Hematopoietic multipotent progenitor cell treated with erythropoietin and hydrocortisone succinate and interleukin-3 and kit ligand, for 15 days (in vitro differentiated cells): Measurements from ENCODE around the gene ADCY2.
A peak's percentile ranks its signal among the peaks of the same experiment; 100 is the strongest.

Experiments used
- DNase-seq: peaks from one replicate; pipeline ENCODE4 v3.0.0-alpha.2; 2015; ENCODE audit warnings: low spot score

The ADCY2 gene

GRCh38 chr5:7749626-7750025 is 353.7 kb downstream of the ADCY2 start:
- no peak for DNase-seq

- no peak for DNase-seq
Measured at GRCh38 chr5:7751874-7752273, 355.9 kb downstream of the ADCY2 start.

- DNase-seq, result no peak
Measured at GRCh38 chr5:7753181-7753580, 357.2 kb downstream of the ADCY2 start.

GRCh38 chr5:7753596-7753995 is 357.7 kb downstream of the ADCY2 start:
- no peak for DNase-seq

GRCh38 chr5:7754490-7754889 is 358.6 kb downstream of the ADCY2 start:
- no peak for DNase-seq

GRCh38 chr5:7754997-7755596 is 359.2 kb downstream of the ADCY2 start:
- DNase-seq, result peak; percentile 3

- no peak for DNase-seq
Measured at GRCh38 chr5:7755958-7756357, 360.0 kb downstream of the ADCY2 start.

GRCh38 chr5:7756453-7756852 is 360.5 kb downstream of the ADCY2 start:
- no peak for DNase-seq

- no peak for DNase-seq
Measured at GRCh38 chr5:7759257-7759871, 363.4 kb downstream of the ADCY2 start.

- DNase-seq, result no peak
Measured at GRCh38 chr5:7759951-7760580, 364.1 kb downstream of the ADCY2 start.

- no peak for DNase-seq
Measured at GRCh38 chr5:7762267-7762666, 366.3 kb downstream of the ADCY2 start.

GRCh38 chr5:7763621-7764072 is 367.7 kb downstream of the ADCY2 start:
- no peak for DNase-seq

GRCh38 chr5:7764452-7764851 is 368.5 kb downstream of the ADCY2 start:
- DNase-seq, result no peak

GRCh38 chr5:7770436-7770835 is 374.5 kb downstream of the ADCY2 start:
- no peak for DNase-seq

- no peak for DNase-seq
Measured at GRCh38 chr5:7772141-7772540, 376.2 kb downstream of the ADCY2 start.

GRCh38 chr5:7773178-7773577 is 377.2 kb downstream of the ADCY2 start:
- no peak for DNase-seq

- no peak for DNase-seq
Measured at GRCh38 chr5:7776442-7776841, 380.5 kb downstream of the ADCY2 start.

- DNase-seq, result no peak
Measured at GRCh38 chr5:7779019-7780005, 383.4 kb downstream of the ADCY2 start.

GRCh38 chr5:7781899-7782298 is 386.0 kb downstream of the ADCY2 start:
- DNase-seq, result no peak

GRCh38 chr5:7784683-7785380 is 388.9 kb downstream of the ADCY2 start:
- DNase-seq, result no peak

GRCh38 chr5:7787770-7788169 is 391.8 kb downstream of the ADCY2 start:
- DNase-seq, result no peak

- no peak for DNase-seq
Measured at GRCh38 chr5:7789567-7789966, 393.6 kb downstream of the ADCY2 start.
